GM21825 (cell line): ENCODE data around the gene LCP1.
"Not testable (repeated sequence)": the region's sequence is repeated elsewhere in the genome, so short reads cannot be mapped to it uniquely, and the experiment has no call there.

Experiments used
- ATAC-seq: cut with Tn5 transposase; IDR thresholded peaks from one replicate; pipeline ENCODE4 v1.9.1; 2021; ENCODE audit warnings: mild to moderate bottlenecking, moderate library complexity; ENCODE audit not compliant: unreplicated experiment

The LCP1 gene, protein sequence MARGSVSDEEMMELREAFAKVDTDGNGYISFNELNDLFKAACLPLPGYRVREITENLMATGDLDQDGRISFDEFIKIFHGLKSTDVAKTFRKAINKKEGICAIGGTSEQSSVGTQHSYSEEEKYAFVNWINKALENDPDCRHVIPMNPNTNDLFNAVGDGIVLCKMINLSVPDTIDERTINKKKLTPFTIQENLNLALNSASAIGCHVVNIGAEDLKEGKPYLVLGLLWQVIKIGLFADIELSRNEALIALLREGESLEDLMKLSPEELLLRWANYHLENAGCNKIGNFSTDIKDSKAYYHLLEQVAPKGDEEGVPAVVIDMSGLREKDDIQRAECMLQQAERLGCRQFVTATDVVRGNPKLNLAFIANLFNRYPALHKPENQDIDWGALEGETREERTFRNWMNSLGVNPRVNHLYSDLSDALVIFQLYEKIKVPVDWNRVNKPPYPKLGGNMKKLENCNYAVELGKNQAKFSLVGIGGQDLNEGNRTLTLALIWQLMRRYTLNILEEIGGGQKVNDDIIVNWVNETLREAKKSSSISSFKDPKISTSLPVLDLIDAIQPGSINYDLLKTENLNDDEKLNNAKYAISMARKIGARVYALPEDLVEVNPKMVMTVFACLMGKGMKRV

DNA sequence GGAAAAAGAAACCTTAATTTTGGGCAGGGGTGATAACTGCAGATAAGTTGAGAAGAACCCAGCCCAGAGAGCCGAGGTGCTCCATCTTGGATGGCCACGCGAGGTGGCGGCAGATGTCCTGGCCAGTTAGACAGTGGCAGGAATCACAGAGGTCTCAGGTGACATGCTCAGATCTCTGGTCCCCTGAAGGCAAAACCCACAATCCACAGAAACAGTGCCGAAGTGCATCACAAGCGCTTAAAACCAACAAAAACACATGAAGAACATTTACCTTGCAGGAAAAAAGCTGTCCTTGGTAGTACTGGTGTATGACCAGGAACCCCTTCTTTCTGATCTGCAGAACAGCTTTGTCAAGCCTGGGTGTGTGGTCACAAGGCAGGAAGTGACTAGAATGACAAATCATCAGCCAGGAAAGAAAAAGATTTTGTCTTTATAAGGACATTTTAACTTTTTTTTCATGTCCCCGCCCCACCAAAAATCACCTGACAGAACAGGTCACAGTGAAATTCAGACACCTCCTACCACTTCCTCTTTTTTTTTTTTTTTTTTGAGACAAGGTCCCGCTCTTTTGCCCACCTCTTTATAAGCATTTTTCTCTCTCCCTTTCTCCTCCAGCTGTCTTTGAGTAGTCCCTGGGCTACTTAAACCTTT, at the start of gene LCP1:
Gene LCP1, minus strand, starts transcription at position 338 of the 651 bp plus-strand sequence. CDS start 22,515 bp downstream, outside the sequence.
- peak; percentile 57 for ATAC-seq

GRCh38 chr13:46229251-46229650, 47.3 kb upstream of the LCP1 start:
- no peak for ATAC-seq

GRCh38 chr13:46220234-46220633, 38.3 kb upstream of the LCP1 start:
- not testable (repeated sequence) for ATAC-seq

DNA sequence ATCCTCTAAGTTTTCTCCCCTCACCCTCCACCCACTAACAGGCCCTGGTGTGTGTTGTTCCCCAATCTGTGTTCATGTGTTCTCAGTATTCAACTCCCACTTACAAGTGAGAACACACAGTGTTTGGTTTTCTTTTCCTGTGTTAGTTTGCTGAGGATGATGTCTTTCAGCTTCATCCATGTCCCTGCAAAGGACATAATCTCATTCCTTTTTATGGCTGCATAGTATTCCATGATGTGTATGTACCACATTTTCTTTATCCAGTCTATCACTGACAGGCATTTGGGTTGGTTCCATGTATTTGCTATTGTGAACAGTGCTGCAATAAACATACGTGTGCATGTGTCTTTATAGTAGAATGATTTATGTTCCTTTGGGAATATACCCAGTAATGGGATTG, 32.8 kb upstream of the LCP1 start:
- ATAC-seq, result not testable (repeated sequence)

DNA sequence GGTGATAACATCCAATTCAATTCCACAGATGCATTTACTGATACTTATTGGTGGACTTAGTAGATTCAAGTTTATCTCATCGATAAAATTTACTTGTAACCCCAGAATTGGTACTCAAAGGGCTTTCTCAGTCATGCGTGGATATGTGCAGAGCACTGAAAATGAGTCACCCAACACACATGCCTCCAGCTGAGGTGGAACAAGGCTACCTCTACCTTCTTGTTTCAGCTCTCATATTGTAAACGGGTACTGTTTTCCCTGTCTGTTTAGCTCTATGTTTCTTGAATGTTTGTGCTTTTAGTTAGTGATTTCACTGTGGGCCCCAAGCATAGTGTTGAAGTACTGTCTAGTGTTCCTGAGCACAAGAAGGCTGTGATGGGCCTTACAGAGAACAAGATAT, 31.3 kb upstream of the LCP1 start:
- no peak for ATAC-seq

DNA sequence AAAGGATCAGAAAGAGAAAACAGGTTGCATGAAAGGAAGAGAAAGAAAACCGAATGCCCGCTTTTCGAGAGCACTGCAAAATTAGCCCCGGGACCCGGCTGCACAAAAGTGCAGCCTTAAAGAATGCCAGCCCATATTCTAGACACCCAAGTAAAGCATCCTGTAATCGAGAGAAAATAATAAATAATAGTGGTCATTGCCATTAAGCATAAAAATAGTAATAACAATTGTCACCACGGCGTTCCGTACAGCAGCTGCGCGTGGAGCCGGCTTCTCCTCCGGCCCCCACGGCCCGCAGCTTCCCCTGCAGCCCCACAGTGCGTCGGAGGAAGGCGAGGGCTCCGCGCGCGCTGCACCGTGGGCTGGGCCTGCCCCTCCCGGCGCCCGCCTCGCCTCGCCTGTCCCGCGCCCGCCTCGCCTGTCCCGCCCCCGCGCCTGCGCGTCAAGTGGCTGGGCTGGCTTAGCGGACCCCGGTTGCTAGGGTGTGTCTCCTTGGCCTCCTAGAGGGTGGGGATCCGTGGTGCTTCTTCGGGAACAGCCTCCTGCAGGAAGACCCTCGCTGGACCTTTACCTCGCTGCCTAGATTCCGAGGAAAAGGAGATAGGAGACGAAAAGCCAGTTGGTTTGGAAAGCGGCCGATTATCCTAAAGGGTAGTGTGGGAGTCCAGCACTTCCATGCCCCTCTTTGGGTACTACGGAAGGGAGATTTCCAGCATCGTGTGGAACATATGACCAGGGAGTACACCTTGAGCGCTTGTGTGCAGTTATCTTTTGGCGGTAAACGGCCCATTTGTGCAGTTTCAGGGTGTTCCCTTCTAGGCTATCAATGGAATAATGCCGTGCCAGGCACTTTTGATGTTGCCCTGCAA, 29.7 kb upstream of the LCP1 start, which contains the start of gene LRRC63:
Gene LRRC63, plus strand, starts transcription at position 446 of the 869 bp plus-strand sequence. CDS start 1,107 bp downstream, outside the sequence.
- ATAC-seq, result peak; percentile 96

- ATAC-seq, result peak; percentile 17
Observed at GRCh38 chr13:46211116-46211482, 29.1 kb upstream of the LCP1 start.

DNA sequence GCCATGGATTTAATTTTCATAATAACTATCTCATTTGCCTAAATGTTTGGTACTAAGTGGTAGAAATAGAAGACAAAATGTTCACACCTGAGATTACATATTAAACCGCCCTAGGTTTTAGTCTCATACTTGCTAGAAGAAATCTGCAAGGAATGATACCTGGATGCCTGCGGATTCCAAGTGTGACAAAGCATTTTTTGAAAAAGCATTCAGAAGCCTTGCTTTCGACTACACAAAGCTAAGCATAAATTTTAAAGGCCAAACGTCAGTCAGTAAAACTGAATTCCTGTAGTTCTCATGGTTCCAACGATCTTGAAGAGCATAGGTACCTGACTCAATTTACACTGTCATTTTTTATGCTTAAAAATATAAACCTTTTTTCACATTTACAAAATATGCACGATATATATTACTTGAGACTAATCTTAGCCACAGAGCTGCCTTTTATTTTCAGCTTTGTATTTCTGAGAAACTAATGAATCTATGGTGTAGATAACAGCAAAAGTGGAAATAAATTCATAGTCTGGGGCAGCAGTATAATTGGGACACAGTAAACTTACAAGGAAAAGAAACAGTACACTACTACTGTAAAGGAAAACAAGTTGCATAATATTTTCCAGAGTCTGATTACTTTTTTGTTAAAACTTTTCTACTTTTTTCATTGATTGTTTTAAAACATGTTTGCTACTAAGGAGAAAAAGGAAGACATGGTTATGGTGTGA, 28.5 kb upstream of the LCP1 start:
- ATAC-seq, result no peak

DNA sequence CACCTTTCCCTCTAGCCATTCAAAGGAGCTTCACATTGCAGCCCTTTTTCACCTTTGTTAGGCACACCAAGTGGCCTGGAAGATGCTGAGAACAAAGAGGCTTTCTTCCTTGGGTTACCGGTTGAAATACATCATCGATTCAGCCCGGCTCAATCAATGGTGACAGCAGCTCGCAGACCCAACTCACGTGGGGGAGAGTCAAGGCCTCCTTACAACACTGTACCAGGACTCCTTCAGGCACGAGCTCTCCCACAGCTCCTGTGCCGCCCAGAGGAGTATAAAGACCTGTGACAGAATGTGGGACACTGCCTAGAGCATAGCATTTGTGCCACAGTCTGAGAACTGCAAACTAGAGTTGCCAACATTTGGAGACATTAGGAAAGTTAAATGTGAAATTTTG, 25.9 kb upstream of the LCP1 start:
- ATAC-seq, result no peak

GRCh38 chr13:46206143-46206542, 24.2 kb upstream of the LCP1 start:
- no peak for ATAC-seq

GRCh38 chr13:46202966-46203365, 21.0 kb upstream of the LCP1 start:
- ATAC-seq, result no peak

DNA sequence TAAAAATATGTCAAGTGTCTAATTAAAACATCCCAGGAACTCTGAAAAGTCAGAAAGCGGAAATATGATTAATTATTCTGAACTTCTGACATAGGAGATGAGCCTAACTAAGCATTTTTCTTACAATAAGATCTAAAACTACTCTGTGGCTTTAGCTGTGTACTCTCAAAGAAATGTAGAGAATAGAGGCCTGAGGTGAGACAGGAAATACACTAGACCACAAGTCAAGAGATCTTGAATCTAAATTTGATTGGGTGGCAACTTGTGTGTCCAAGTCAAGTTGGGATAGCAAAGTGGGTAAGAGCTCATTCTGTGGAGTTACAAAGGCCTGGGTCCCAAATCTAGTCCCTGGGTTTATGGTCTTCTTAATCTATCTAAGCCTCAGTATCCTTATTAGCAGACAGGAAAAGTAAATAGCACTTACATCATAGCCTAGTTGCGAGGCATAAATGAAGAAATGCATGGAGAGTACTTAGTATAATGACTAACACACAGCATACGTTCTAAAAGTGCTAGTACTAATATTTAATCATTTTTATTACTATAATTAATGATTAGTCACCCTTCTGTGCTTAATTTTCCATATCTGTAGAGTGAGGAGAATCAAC, 20.3 kb upstream of the LCP1 start:
- no peak for ATAC-seq

DNA sequence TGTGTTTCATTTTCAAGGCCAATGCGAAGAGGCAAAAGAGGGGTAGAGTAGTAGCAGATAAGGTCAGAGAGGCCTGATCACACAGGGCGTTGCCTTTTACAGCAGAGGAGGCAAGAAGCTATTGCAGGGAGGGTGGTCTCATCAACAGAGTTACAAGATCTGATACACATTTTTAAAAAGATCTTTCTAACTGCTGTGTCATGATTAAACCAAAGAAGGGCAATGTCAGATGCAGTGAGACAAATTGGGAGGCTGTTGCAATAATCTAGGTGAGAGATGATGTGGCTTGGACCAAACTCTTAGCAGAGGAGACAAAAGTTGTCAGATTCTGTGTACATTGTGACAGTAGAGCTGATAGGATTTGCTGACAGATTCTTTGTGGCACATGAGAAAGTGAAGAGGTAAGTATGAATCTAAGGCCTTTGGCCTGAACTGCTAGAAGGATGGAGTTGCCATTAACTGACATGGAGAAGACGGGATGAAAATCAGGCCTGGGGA, 16.8 kb upstream of the LCP1 start:
- ATAC-seq, result no peak

DNA sequence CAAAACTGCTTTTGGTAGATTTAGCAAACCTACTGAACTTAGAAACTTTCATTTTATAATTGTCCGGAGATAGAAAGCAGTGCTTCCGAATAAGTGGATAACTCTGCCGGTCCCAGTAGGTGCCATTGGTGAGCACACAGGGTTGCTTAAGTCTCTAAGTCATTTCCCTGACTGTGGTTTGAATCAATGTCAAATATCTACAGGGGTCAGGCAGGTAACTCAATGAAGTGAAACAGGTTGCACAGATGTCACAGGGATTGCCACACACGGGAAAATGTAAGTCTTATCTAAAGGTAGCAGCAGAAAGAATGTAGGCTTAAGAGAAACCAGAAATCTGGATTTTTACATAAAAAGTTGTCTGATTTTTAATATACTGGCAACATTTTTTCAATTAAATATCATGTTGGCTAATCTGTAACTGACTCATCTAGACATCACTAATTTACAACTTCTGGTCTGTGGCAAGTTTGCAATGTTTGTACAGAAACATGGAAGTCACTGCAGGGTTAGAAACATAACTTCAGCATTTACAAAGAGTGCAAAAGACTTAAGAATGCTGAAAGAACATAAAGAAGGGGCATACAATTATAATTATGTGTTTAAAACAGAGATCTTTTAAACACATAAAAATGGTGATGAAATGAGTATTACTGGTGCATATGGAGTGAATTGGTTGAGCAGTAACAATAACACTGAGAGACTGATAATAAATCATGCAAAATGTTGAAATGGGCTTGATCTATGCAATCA, 15.5 kb upstream of the LCP1 start:
- ATAC-seq, result no peak

- no peak for ATAC-seq
Observed at GRCh38 chr13:46195016-46195415, 13.0 kb upstream of the LCP1 start.

- no peak for ATAC-seq
Observed at GRCh38 chr13:46192412-46192811, 10.4 kb upstream of the LCP1 start.

DNA sequence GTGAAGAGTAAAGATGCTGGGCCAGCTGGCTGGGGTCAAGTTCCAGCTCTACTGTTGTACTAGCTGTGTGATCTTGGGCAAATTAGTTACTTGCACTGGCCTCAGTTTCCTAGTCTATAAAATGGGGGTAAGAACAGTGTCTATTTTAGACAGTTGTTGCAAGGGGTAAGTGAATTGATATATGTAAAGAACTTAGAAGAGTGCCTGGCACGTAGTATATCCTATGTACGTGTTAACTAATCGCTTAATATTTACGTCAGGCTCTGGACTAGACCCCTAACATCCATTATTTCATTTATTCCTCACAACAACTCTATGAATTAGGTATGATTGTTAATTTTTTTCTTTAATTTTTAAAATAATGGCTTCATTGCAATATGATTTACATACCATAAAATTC, 3.7 kb upstream of the LCP1 start:
- no peak for ATAC-seq

GRCh38 chr13:46184277-46184699, 2.3 kb upstream of the LCP1 start:
- peak; percentile 37 for ATAC-seq
